GM15510 (cell line): ENCODE measurements around the gene MRPL33.

ENCODE experiments used
- POLR2A ChIP-seq: IDR thresholded peaks from 3 replicates; pipeline ENCODE4 v1.6.1; 2011; ENCODE audit warnings: borderline replicate concordance; ENCODE audit not compliant: insufficient read length; ENCODE audit errors: extremely low read depth

Gene MRPL33

GRCh38 chr2:27795868-27796277 lies 24.4 kb downstream of the MRPL33 start:
- TF ChIP-seq POLR2A: no peak

GRCh38 chr2:27796791-27797765 lies 25.6 kb downstream of the MRPL33 start:
- TF ChIP-seq POLR2A: no peak

- no peak for TF ChIP-seq POLR2A
Observed at GRCh38 chr2:27797841-27798240, 26.3 kb downstream of the MRPL33 start.

- TF ChIP-seq POLR2A: no peak
Observed at GRCh38 chr2:27798486-27798885, 27.0 kb downstream of the MRPL33 start.

- TF ChIP-seq POLR2A: no peak
Observed at GRCh38 chr2:27798948-27799645, 27.6 kb downstream of the MRPL33 start.

- no peak for TF ChIP-seq POLR2A
Observed at GRCh38 chr2:27799646-27800010, 28.1 kb downstream of the MRPL33 start.

GRCh38 chr2:27800856-27801255 lies 29.3 kb downstream of the MRPL33 start:
- TF ChIP-seq POLR2A: no peak

GRCh38 chr2:27802547-27802946 lies 31.0 kb downstream of the MRPL33 start:
- TF ChIP-seq POLR2A: no peak

- TF ChIP-seq POLR2A: no peak
Observed at GRCh38 chr2:27803046-27803445, 31.5 kb downstream of the MRPL33 start.

GRCh38 chr2:27804146-27804545 lies 32.6 kb downstream of the MRPL33 start:
- no peak for TF ChIP-seq POLR2A

GRCh38 chr2:27805180-27805579 lies 33.7 kb downstream of the MRPL33 start:
- TF ChIP-seq POLR2A: no peak

- TF ChIP-seq POLR2A: no peak
Observed at GRCh38 chr2:27806311-27807059, 35.0 kb downstream of the MRPL33 start.

- TF ChIP-seq POLR2A: no peak
Observed at GRCh38 chr2:27807476-27807875, 36.0 kb downstream of the MRPL33 start.

GRCh38 chr2:27808418-27808817 lies 36.9 kb downstream of the MRPL33 start:
- TF ChIP-seq POLR2A: no peak

- TF ChIP-seq POLR2A: no peak
Observed at GRCh38 chr2:27808984-27809383, 37.5 kb downstream of the MRPL33 start.
